Upper lobe of left lung (tissue), 6 donors: ENCODE data around the gene CNNM3. TPM values are rescaled to one million over a fixed set of nuclear protein-coding genes. Genes with fewer than 3 reads are reported as not detected.

Experiments used
- ATAC-seq, 2 donors: fragments of 200-7000 bp; cut with Tn5 transposase; one replicate each; pipeline ENCODE4 v1.9.1; 2022; ENCODE audit warnings: mild to moderate bottlenecking in 2 of 2, moderate library complexity in 2 of 2; ENCODE audit not compliant: low FRiP score in 2 of 2
- DNase-seq, 2 donors: peaks; one replicate each; pipeline ENCODE4 v3.0.0-alpha.2; 2019 to 2020
- H3K27ac ChIP-seq, 4 donors: fragments of 200-600 bp; sonication (generic); one replicate each; pipeline ENCODE4 v1.5.1; 2016 to 2019
- H3K27me3 ChIP-seq, 4 donors: fragments of 200-600 bp; sonication (generic); one replicate each; pipeline ENCODE4 v1.5.1; 2017 to 2019
- H3K36me3 ChIP-seq, 4 donors: fragments of 200-600 bp; sonication (generic); one replicate each; pipeline ENCODE4 v1.5.1; 2016 to 2019
- H3K4me1 ChIP-seq, 4 donors: fragments of 200-600 bp; sonication (generic); one replicate each; pipeline ENCODE4 v1.5.1; 2018 to 2019
- H3K4me3 ChIP-seq, 4 donors: fragments of 200-600 bp; sonication (generic); one replicate each; pipeline ENCODE4 v1.5.1; 2017 to 2019; ENCODE audit warnings: mild to moderate bottlenecking in 2 of 4, moderate library complexity in 1 of 4
- H3K9me3 ChIP-seq, 4 donors: fragments of 200-600 bp; sonication (generic); one replicate each; pipeline ENCODE4 v1.5.1; 2018 to 2019
- CTCF ChIP-seq, 6 experiments: fragments of 450-650 bp in 4 of 6; fragments of 200-600 bp in 2 of 6; sonication (generic) in 2 of 6; IDR thresholded peaks; one replicate each; pipeline ENCODE4 v1.5.1; 2016 to 2019; ENCODE audit warnings: antibody characterized with exemption in 6 of 6
- EP300 ChIP-seq, 4 donors: sonication (generic); formaldehyde crosslinking; IDR thresholded peaks; one replicate each; pipeline ENCODE4 v1.5.1; 2017; ENCODE audit warnings: antibody characterized with exemption in 4 of 4, control low read depth in 2 of 4
- POLR2A ChIP-seq, 4 donors: fragments of 450-650 bp; IDR thresholded peaks; one replicate each; pipeline ENCODE4 v1.5.1; 2016 to 2017; ENCODE audit warnings: antibody characterized with exemption in 4 of 4, mild to moderate bottlenecking in 2 of 4
- POLR2AphosphoS5 ChIP-seq, 2 donors: sonication (generic); formaldehyde crosslinking; IDR thresholded peaks; one replicate each; pipeline ENCODE4 v1.5.1; 2017; ENCODE audit warnings: antibody characterized with exemption in 2 of 2
- WGBS, 2 donors: methylation state at CpG; one replicate each; pipeline ENCODE4 v1.1.5; 2017 to 2018; 5-methylcytosine and 5-hydroxymethylcytosine counted together
- total RNA-seq, 6 donors: library from RNA; depleted of rRNA in 4 of 6; stranded (reverse); fragments of >200 nt in 4 of 6; gene quantifications; one replicate each; pipeline versions ENCODE4 v1.1.0 to v1.2.1, GENCODE V29; 2016 to 2021
- donor health status: DM: no; HTN: no; CAD: no; lungs with moderate emphysema.
- donor health status: DM: no; HTN: yes; CAD: no; lungs with severe emphysema.

Gene CNNM3
- total RNA-seq, 6 donors from 2014 or later, result 17.2 to 52.4 (median 26.5) TPM

- DNase-seq, result peak in 1 of 2 donors; percentile 81
- Histone ChIP-seq H3K27ac (peak overlapping the region; percentile 87 to 98 (median 94)), H3K36me3 (peaks cover 19 to 37% (median 31%) of the 10 kb centered on the region in 4 donors), H3K27me3 (peaks cover 0 to 8% (median 0%) of the 10 kb centered on the region in 4 donors), H3K9me3 (no peaks in the 10 kb centered on the region), H3K4me1 (peaks cover 44 to 62% (median 46%) of the 10 kb centered on the region in 4 donors), H3K4me3 (peak overlapping the region; percentile 66 to 95 (median 92))
- no peak for ATAC-seq
- 1 to 5% methylated on average over 7 to 19 of the region's 27 CpGs for WGBS, 2 donors
- TF ChIP-seq POLR2A (IDR thresholded peaks at IDR 0.05), result no peak
- TF ChIP-seq EP300 (IDR thresholded peaks at IDR 0.05), result no peak
- TF ChIP-seq CTCF (IDR thresholded peaks at IDR 0.05), result no peak
- no peak for TF ChIP-seq POLR2AphosphoS5 (IDR thresholded peaks at IDR 0.05)
Measured at GRCh38 chr2:96867756-96868554, 51.9 kb downstream of the CNNM3 start.

GRCh38 chr2:96868555-96869280 lies 52.6 kb downstream of the CNNM3 start:
- H3K4me3 ChIP-seq, result peak overlapping the region; percentile 66 to 95 (median 92)
- TF ChIP-seq POLR2A (IDR thresholded peaks at IDR 0.05) (peak in 1 of 4 donors; percentile 57), POLR2AphosphoS5 (IDR thresholded peaks at IDR 0.05) (peak; percentile 84 to 86), EP300 (IDR thresholded peaks at IDR 0.05) (no peak), CTCF (IDR thresholded peaks at IDR 0.05) (peak; percentile 52 to 71 (median 64))
- peaks cover 52 to 68% (median 54%) of the 10 kb centered on the region in 4 donors for H3K4me1 ChIP-seq
- peaks cover 0 to 8% (median 0%) of the 10 kb centered on the region in 4 donors for H3K27me3 ChIP-seq
- H3K9me3 ChIP-seq, result no peaks in the 10 kb centered on the region
- DNase-seq (peak; percentile 90 to 96), ATAC-seq (peak; percentile 69 to 84)
- 0% methylated on average over 47 of the region's 76 CpGs; no CpG with 5 or more reads in 1 of the 2 donors for WGBS, 2 donors
- peaks cover 16 to 29% (median 23%) of the 10 kb centered on the region in 4 donors for H3K36me3 ChIP-seq
- H3K27ac ChIP-seq, result peak overlapping the region; percentile 87 to 98 (median 94)

- peaks cover 11 to 23% (median 17%) of the 10 kb centered on the region in 4 donors for H3K36me3 ChIP-seq
- H3K27ac ChIP-seq, result peak overlapping the region; percentile 87 to 98 (median 94)
- DNase-seq (peak; percentile 75 to 92), ATAC-seq (peak; percentile 19 to 60)
- 0% methylated on average over 5 of the region's 64 CpGs; no CpG with 5 or more reads in 1 of the 2 donors for WGBS, 2 donors
- peak overlapping the region; percentile 66 to 95 (median 92) for H3K4me3 ChIP-seq
- H3K27me3 ChIP-seq, result peaks cover 0 to 8% (median 0%) of the 10 kb centered on the region in 4 donors
- H3K9me3 ChIP-seq, result no peaks in the 10 kb centered on the region
- TF ChIP-seq CTCF (IDR thresholded peaks at IDR 0.05), result peak in 1 of 6 experiments; percentile 33
- no peak for TF ChIP-seq EP300 (IDR thresholded peaks at IDR 0.05)
- TF ChIP-seq POLR2AphosphoS5 (IDR thresholded peaks at IDR 0.05), result peak; percentile 9 to 58
- TF ChIP-seq POLR2A (IDR thresholded peaks at IDR 0.05), result no peak
- peaks cover 57 to 71% (median 59%) of the 10 kb centered on the region in 4 donors for H3K4me1 ChIP-seq
Measured at GRCh38 chr2:96869281-96869821, 53.3 kb downstream of the CNNM3 start.

- peak in 1 of 2 donors; percentile 66 for ATAC-seq
- Histone ChIP-seq H3K27me3 (peaks cover 0 to 8% (median 0%) of the 10 kb centered on the region in 4 donors), H3K4me1 (peaks cover 57 to 70% (median 61%) of the 10 kb centered on the region in 4 donors), H3K27ac (peak within 1 kb of the TSS; percentile 87 to 98 (median 94)), H3K36me3 (peaks cover 5 to 16% (median 10%) of the 10 kb centered on the region in 4 donors), H3K4me3 (peak within 1 kb of the TSS; percentile 66 to 95 (median 92)), H3K9me3 (no peaks in the 10 kb centered on the region)
- peak in 2 of 4 donors; percentile 45 to 75 for TF ChIP-seq POLR2A (IDR thresholded peaks at IDR 0.05)
- TF ChIP-seq POLR2AphosphoS5 (IDR thresholded peaks at IDR 0.05), result peak; percentile 58 to 87
- TF ChIP-seq EP300 (IDR thresholded peaks at IDR 0.05), result no peak
- WGBS, 2 donors, result 4 to 40% methylated on average over 1 to 38 of the region's 93 CpGs
- peak; percentile 54 to 94 for DNase-seq
Measured at GRCh38 chr2:96869822-96870625, 54.0 kb downstream of the CNNM3 start, which contains the start of gene SEMA4C. TSS of gene SEMA4C (minus strand) at chr2:96870080. CDS start at chr2:96867886, 2,194 bp downstream.
